C4-2B (cell line): Measurements from ENCODE around the gene UMAD1.
A peak's percentile ranks its signal among the peaks of the same experiment; 100 is the strongest.

Experiments
- H3K27ac ChIP-seq: fragments of 450-650 bp; 2 replicates; pipeline ENCODE4 v1.5.1; 2017
- ZFX ChIP-seq: fragments of 450-650 bp; IDR thresholded peaks from 2 replicates; pipeline ENCODE4 v1.6.1; 2017
- TF ChIP-seq, protein P1 (sequence below): fragments of 450-650 bp; conservative IDR thresholded peaks from 2 replicates; pipeline ENCODE4 v1.5.1; 2017; ENCODE audit warnings: mild to moderate bottlenecking

UMAD1 gene

DNA sequence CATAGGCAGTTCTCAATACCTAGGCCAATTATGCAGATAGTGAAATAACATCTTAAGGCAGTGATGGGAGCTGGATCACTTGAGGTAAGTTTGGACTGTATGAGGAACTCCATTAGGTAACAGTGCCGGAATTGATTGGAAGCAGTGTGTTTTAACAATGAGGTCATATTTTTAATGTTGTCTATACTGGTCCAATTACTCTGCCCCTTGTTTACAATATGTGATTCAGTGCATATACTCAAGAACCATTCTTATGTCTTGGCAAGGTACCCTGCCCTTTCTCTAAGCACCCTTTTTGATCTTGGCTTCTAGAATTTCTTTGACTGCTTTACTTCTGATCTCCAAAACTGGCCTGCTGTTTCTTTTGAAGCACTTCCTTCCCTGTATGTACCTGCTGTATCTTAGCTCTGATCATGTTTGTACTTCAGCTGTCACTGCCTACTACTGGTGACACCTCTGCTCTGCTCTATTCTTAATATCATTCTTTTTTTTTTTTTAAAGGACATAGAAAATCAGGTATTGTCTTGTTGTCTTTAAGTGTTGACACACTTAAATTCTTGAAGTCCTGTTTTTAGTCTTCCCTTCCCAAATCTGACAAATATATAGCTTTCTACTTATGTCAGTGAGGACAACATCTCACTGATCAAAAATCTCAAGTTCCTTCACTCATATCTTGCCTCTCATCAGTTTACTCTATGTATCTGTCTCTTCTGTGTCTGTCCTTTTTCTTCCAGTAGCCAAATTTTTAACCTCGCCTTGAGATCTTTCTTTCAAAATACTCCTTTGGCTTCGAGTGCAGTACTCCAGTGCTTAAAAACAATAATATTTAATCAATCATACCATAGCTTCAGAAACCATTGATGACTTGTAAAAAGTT lies 124.2 kb downstream of the UMAD1 start:
- H3K27ac ChIP-seq: no peak overlapping the region
- TF ChIP-seq ZFX: no peak
- TF ChIP-seq, protein P1, sequence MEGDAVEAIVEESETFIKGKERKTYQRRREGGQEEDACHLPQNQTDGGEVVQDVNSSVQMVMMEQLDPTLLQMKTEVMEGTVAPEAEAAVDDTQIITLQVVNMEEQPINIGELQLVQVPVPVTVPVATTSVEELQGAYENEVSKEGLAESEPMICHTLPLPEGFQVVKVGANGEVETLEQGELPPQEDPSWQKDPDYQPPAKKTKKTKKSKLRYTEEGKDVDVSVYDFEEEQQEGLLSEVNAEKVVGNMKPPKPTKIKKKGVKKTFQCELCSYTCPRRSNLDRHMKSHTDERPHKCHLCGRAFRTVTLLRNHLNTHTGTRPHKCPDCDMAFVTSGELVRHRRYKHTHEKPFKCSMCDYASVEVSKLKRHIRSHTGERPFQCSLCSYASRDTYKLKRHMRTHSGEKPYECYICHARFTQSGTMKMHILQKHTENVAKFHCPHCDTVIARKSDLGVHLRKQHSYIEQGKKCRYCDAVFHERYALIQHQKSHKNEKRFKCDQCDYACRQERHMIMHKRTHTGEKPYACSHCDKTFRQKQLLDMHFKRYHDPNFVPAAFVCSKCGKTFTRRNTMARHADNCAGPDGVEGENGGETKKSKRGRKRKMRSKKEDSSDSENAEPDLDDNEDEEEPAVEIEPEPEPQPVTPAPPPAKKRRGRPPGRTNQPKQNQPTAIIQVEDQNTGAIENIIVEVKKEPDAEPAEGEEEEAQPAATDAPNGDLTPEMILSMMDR: peak; percentile 44

DNA sequence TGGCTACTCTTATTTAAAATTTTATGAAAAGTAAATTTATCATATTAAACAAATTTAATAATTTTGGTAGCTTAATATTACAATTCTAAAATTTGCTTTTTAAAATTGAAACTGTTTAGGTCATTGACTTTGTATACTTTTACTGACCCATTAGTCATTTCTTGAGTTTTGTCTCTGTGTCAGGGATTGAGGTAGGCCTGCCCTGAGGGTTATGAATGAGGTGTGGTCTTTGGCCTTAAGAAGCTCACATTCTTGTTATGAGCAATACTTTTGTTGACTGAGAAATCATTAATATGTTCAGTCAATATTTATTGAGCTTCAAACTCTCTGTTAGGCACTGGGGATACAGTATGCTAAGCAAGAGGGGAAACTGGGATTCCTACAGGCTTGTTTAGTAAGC lies 124.9 kb downstream of the UMAD1 start:
- no peak overlapping the region for H3K27ac ChIP-seq
- TF ChIP-seq, protein P1: no peak
- TF ChIP-seq ZFX: no peak

DNA sequence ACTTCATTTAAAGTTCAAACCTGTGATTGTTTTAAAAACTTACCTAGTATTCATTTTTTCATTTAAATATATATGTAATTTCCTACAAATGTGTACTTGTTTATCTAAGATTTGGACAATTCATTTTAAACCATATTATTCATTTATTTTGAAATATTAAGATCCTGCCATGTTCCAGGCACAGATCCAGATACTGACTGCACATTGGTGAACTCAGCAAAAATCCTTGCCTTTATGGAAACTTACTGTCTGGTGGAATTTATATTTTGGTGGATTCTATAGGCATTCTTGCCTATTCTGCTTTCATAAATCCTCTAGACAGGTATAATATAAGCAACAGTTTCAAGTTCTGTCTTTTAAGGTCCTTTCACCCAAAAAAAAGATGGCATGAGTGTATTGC lies 126.1 kb downstream of the UMAD1 start:
- H3K27ac ChIP-seq: no peak overlapping the region
- TF ChIP-seq, protein P1: no peak
- no peak for TF ChIP-seq ZFX

GRCh38 chr7:7768977-7769709 lies 128.6 kb downstream of the UMAD1 start:
- TF ChIP-seq, protein P1: no peak
- no peak for TF ChIP-seq ZFX
- no peak overlapping the region for H3K27ac ChIP-seq

DNA sequence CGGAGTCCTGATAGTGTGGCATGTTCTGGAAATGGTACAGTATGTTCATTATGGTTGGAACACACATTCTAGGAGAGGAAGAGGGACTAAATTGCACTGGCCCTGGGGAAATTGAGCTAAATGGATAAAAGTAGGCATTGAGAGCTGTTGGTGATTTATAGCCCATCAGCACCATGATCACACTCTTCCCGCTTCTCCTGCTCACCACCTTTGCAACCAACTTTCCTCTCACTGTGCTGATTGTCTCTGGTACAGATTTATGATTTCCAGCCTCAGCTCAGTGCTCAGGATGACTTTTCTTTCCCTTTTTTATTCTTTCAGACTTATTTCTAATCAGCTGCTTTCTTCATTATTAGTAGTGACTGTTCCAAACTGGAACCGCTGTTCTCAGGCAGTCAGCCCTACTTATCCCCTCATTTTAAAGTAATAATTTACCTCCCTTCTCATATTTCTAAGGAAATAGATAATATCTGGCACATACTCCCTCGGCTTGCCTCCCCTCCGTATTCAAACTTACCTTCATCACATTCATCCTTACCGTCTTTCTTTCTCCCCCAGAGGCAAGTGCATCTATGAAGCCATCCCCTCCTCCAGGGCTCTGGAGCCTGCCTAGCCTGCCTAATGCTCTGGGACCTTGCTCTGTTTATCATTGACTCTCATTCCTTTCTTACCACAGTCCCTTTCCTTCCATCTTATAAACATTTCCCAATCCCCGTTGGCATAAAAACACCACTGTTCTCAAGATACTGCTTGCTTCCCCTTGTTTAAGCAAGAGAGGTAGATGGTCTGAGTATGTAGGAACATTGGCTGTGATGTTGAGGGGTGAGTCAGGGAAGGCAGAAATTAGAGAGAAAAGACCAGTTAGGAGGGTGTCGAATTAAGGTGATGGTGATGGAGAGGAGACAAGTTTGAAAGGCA lies 129.4 kb downstream of the UMAD1 start:
- no peak for TF ChIP-seq ZFX
- TF ChIP-seq, protein P1: no peak
- no peak overlapping the region for H3K27ac ChIP-seq

DNA sequence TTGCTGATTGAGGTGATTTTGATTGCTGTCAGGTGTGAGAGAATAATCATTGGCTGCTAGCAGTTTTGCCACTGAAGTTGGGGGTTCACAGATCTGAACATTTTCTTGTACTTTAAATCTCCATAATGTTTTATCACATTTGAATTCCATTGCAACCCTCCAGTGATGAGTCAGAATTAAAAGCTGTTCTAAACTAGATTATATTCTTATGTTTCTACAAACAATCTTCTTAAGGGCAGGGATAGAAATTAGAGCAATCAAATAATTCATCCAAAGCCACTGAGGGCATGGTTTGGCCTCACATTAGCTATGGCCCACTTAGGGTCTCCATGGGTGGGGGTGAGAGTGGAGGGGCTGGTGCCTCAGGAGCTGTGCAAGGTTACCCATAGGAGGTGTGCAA lies 130.9 kb downstream of the UMAD1 start:
- H3K27ac ChIP-seq: no peak overlapping the region
- TF ChIP-seq, protein P1: no peak
- no peak for TF ChIP-seq ZFX
